ENCODE results near the gene RABGAP1L.
A peak's percentile ranks its signal among the peaks of the same experiment; 100 is the strongest.
"Not testable (repeated sequence)": the region's sequence is repeated elsewhere in the genome, so short reads cannot be mapped to it uniquely, and the experiment has no call there.

Gene RABGAP1L

GRCh38 chr1:174156437-174156836, 2.9 kb upstream of the RABGAP1L start:
- DNase-seq = no peak

GRCh38 chr1:174157157-174157806, 2.0 kb upstream of the RABGAP1L start:
- no peak for DNase-seq

- DNase-seq = peak; percentile 46
Observed at GRCh38 chr1:174158767-174159251, 511 bp upstream of the RABGAP1L start.

- DNase-seq = no peak
Observed at GRCh38 chr1:174160109-174160473, 771 bp downstream of the RABGAP1L start.

DNA sequence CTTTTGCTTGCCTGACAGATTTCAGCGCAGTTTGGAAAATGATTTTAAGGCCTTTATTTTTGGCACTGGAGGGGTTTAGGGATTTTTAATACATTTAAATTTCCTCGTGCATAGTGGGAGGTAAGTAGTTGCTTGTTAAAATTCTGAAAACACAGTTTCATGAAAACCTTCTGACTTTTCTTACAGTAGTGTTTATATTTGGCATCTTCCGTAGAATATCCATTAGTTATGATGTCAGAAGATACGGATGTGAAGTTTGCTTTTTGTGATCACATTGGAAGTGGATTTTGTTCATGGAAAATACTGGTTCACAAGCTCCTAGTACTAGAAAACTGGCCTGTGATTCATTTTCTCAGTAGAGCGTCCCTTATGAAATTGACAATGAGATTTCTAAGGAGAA, 1.3 kb downstream of the RABGAP1L start:
- DNase-seq = no peak

- DNase-seq = no peak
Observed at GRCh38 chr1:174161813-174162212, 2.5 kb downstream of the RABGAP1L start.

- no peak for DNase-seq
Observed at GRCh38 chr1:174164826-174165225, 5.5 kb downstream of the RABGAP1L start.

GRCh38 chr1:174165471-174166137, 6.3 kb downstream of the RABGAP1L start:
- no peak for DNase-seq

DNA sequence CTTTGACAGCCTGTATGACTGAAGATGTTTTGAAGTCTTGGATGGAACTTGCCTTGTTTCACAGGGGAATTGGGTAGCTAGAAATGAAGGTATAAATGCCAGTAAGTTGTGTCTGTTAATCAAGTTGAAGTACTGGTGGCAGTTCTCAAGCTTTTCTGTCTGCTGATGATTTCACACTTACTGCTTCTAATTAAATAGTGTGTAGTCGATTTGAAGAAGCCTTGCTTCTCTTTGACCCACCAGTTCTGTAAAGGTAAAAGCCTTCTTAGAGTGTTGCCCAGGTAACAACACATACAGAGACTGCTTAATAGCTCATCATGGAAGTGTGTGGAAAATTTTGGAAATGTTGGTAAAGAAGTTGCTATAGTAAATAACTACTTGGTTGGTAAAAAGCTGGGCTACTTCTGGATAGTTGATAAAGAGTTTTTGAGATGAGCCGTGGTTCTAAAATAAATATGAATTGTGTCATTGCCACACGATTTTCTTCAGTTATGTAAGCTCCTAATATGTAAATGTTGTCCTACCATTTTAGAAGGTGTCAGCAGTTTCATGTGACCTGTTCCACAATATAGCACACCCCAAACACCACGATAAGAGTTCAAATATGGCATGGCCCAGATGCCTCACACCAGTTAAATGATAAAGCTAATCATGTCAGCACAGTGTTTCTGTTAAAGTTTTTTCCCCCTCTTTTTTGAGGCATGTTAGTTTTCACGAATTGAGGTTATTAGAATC, 7.4 kb downstream of the RABGAP1L start:
- DNase-seq = no peak

GRCh38 chr1:174167265-174167803, 8.0 kb downstream of the RABGAP1L start:
- DNase-seq = no peak

GRCh38 chr1:174169342-174169741, 10.0 kb downstream of the RABGAP1L start:
- no peak for DNase-seq

DNA sequence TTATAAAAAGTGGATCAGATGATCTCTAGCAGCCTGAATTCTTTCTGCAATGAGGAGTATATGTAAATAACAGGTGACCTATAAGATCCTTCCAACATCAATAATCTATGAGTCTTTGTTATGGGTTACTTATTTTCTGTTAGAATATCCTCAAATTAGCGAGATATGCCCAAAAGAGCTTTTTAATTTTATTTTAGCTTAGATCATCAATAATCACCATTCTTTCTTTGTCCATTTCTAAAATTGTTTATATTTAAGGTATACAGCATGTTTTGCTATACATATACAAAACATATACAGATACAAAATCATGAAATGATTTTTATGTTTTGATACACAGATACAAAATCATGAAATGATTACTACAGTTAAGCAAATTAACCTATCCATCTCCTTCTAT, 11.8 kb downstream of the RABGAP1L start:
- no peak for DNase-seq

GRCh38 chr1:174174461-174175329, 15.4 kb downstream of the RABGAP1L start:
- DNase-seq = no peak

- not testable (repeated sequence) for DNase-seq
Observed at GRCh38 chr1:174178459-174178858, 19.1 kb downstream of the RABGAP1L start.

GRCh38 chr1:174189428-174190062, 30.2 kb downstream of the RABGAP1L start:
- no peak for DNase-seq

DNA sequence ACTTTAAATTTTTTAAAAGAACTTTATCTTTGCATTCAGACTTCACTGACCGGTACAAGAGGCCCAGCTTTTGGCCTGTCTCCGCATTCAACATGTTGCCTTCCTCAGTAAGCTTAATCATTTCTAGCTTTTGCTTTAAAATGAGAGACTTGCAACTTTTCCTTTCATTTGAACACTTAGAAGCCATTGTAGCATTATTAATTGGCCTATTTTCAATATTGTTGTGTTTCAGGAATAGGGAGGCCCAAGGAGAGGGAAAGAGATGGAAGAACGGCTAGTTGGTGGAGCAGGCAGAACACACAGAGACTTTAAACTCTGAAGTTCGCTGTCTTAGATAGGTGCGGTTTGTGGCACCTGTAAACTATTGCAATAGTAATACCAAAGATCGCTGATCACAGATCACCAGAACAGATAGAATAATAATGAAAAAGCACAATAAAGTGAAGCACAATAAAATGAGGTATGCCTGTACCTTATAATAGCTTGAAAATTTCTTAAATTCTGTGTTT, 31.4 kb downstream of the RABGAP1L start:
- no peak for DNase-seq

- DNase-seq = no peak
Observed at GRCh38 chr1:174191349-174191862, 32.1 kb downstream of the RABGAP1L start.

DNA sequence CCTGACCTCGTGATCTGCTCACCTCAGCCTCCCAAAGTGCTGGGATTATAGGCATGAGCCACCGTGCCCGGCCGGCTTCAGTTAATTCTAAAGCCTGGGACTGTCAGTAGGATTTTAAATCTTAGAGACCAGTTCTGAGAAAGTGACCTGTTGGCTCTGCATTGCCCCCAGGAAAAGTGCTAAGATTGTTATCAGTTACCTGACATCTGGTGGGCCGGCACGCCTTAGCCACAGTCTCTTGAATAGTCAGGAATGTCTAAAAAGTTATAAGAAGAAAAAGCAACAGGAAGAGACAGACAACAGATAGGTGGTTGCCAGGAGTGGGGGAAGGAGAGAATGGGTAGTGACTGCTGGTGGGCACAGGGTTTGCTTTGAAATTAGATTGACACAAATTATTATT, 35.1 kb downstream of the RABGAP1L start:
- no peak for DNase-seq

DNA sequence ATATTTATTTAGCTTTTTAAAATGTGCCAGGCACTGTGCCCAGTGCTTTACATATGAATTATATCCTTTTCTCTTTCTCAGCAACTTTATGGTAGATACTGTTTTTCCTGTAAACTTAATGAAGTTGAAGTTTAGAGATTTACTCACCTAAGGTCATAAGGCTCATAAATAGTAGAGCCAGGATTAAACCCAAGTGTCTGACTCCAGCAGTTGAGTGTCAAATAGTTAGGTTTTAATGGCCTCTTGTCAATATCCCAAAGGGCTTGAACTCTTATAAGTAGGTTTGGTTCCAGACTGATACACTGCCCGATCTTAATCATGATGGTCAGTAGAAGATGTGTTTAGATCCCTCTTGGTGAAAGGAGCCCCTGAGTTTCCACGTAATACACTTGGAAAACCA, 37.8 kb downstream of the RABGAP1L start:
- DNase-seq = no peak

DNA sequence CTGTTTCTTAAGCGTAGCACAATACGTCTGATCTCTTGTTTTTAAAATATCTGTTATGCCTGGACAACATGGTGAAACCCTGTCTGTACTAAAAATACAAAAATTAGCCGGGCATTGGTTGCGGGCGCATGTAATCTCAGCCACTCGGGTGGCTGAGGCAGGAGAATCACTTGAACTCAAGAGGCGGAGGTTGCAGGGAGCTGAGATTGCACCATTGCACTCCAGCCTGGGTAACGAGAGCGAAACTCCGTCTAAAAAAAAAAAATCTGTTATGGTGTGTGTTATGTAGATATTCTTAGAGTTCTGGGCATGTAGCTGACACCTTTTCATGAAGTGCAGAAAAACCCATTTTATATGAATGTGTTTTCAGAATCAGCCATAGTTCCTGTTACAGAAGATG, 38.2 kb downstream of the RABGAP1L start:
- DNase-seq = no peak

DNA sequence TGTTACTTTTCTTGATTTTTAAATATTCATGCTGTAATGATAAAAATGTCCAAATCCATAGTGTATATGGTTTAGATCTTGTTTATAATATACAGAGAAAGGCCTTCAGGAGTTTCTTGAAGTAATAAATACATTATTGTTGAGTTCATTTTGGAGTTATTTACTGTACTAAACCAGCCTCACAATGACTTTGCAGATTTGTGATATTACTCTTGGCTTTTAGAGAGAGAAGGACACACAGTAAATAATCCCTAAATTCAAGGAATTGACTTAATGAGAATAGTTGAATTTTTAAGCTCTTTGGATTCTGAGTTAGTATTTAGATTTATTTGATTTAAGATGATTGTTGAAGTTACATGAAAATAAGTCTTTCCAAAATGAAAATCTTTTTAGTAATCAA, 38.9 kb downstream of the RABGAP1L start:
- DNase-seq = no peak

- DNase-seq = no peak
Observed at GRCh38 chr1:174200746-174201145, 41.4 kb downstream of the RABGAP1L start.

All from NCI-H774 (cell line).